22Rv1 (cell line): ENCODE data around the gene C2orf78.

ENCODE experiments used
- CTCF ChIP-seq: fragments of 450-650 bp; IDR thresholded peaks from 2 replicates; pipeline ENCODE4 v1.5.1; 2017; ENCODE audit warnings: mild to moderate bottlenecking
- ZFX ChIP-seq: fragments of 450-650 bp; IDR thresholded peaks from 2 replicates; pipeline ENCODE4 v1.6.1; 2017; ENCODE audit warnings: antibody characterized with exemption, borderline replicate concordance

- TF ChIP-seq CTCF: peak; percentile 89
- TF ChIP-seq ZFX: no peak
These were observed 40.0 kb downstream of the C2orf78 start for GRCh38 chr2:73823916-73824523.
